Measurements from ENCODE around the gene CLNK.

Gene CLNK

GRCh38 chr4:10492464-10492863 is 192.1 kb downstream of the CLNK start:
- FAIRE-seq = no peak

- no peak for FAIRE-seq
Measured at GRCh38 chr4:10491401-10491800, 193.2 kb downstream of the CLNK start.

- FAIRE-seq = no peak
Measured at GRCh38 chr4:10490996-10491395, 193.6 kb downstream of the CLNK start.

GRCh38 chr4:10482913-10483312 is 201.7 kb downstream of the CLNK start:
- no peak for FAIRE-seq

- FAIRE-seq = no peak
Measured at GRCh38 chr4:10480616-10481015, 204.0 kb downstream of the CLNK start.

GRCh38 chr4:10478621-10479020 is 205.9 kb downstream of the CLNK start:
- no peak for FAIRE-seq

- FAIRE-seq = no peak
Measured at GRCh38 chr4:10470505-10470904, 214.1 kb downstream of the CLNK start.

GRCh38 chr4:10466161-10466560 is 218.4 kb downstream of the CLNK start:
- FAIRE-seq = no peak

GRCh38 chr4:10462876-10463275 is 221.7 kb downstream of the CLNK start:
- FAIRE-seq = no peak

- FAIRE-seq = no peak
Measured at GRCh38 chr4:10461850-10462400, 222.6 kb downstream of the CLNK start.

GRCh38 chr4:10461091-10461849 is 223.3 kb downstream of the CLNK start:
- no peak for FAIRE-seq

GRCh38 chr4:10460313-10461047 is 224.1 kb downstream of the CLNK start:
- no peak for FAIRE-seq

- no peak for FAIRE-seq
Measured at GRCh38 chr4:10459305-10459704, 225.3 kb downstream of the CLNK start.

GRCh38 chr4:10458177-10458576 is 226.4 kb downstream of the CLNK start:
- no peak for FAIRE-seq

- FAIRE-seq = no peak
Measured at GRCh38 chr4:10457255-10457801, 227.2 kb downstream of the CLNK start, which contains the start of gene ZNF518B. Gene ZNF518B, minus strand, starts transcription at chr4:10457426. Its CDS starts 11,098 bp downstream, at chr4:10446328.

GRCh38 chr4:10456595-10457254 is 227.8 kb downstream of the CLNK start:
- no peak for FAIRE-seq

- FAIRE-seq = no peak
Measured at GRCh38 chr4:10456260-10456594, 228.3 kb downstream of the CLNK start.

GRCh38 chr4:10455133-10455532 is 229.4 kb downstream of the CLNK start:
- no peak for FAIRE-seq

- FAIRE-seq = no peak
Measured at GRCh38 chr4:10454726-10455125, 229.8 kb downstream of the CLNK start.

- no peak for FAIRE-seq
Measured at GRCh38 chr4:10454121-10454520, 230.4 kb downstream of the CLNK start.

GRCh38 chr4:10448991-10449390 is 235.6 kb downstream of the CLNK start:
- no peak for FAIRE-seq

- no peak for FAIRE-seq
Measured at GRCh38 chr4:10442976-10443375, 241.6 kb downstream of the CLNK start.

- FAIRE-seq = no peak
Measured at GRCh38 chr4:10441512-10441911, 243.1 kb downstream of the CLNK start.
